GM21390 (cell line): ENCODE measurements around the gene TNFSF18.
"Not testable (repeated sequence)": the region's sequence is repeated elsewhere in the genome, so short reads cannot be mapped to it uniquely, and the experiment has no call there.

Experiments
- ATAC-seq: cut with Tn5 transposase; IDR thresholded peaks from one replicate; pipeline ENCODE4 v1.9.1; 2021; ENCODE audit not compliant: unreplicated experiment

Gene TNFSF18

GRCh38 chr1:173050865-173051264 lies at the start of gene TNFSF18:
TSS of gene TNFSF18 (minus strand) at chr1:173050941. CDS start at chr1:173050896, 45 bp downstream.
- ATAC-seq, result no peak

- ATAC-seq, result no peak
Observed at GRCh38 chr1:173099166-173099565, 48.4 kb upstream of the TNFSF18 start.

GRCh38 chr1:173098117-173098516 lies 47.4 kb upstream of the TNFSF18 start:
- no peak for ATAC-seq

- ATAC-seq, result no peak
Observed at GRCh38 chr1:173097001-173097400, 46.3 kb upstream of the TNFSF18 start.

GRCh38 chr1:173095632-173096031 lies 44.9 kb upstream of the TNFSF18 start:
- ATAC-seq, result no peak

GRCh38 chr1:173094541-173094940 lies 43.8 kb upstream of the TNFSF18 start:
- no peak for ATAC-seq

GRCh38 chr1:173093691-173094445 lies 43.1 kb upstream of the TNFSF18 start:
- ATAC-seq, result no peak

GRCh38 chr1:173084292-173084691 lies 33.6 kb upstream of the TNFSF18 start:
- no peak for ATAC-seq

- no peak for ATAC-seq
Observed at GRCh38 chr1:173082913-173083312, 32.2 kb upstream of the TNFSF18 start.

- not testable (repeated sequence) for ATAC-seq
Observed at GRCh38 chr1:173074217-173074616, 23.5 kb upstream of the TNFSF18 start.

- ATAC-seq, result no peak
Observed at GRCh38 chr1:173064011-173064410, 13.3 kb upstream of the TNFSF18 start.

- ATAC-seq, result no peak
Observed at GRCh38 chr1:173063171-173063570, 12.4 kb upstream of the TNFSF18 start.

- ATAC-seq, result no peak
Observed at GRCh38 chr1:173062150-173062938, 11.6 kb upstream of the TNFSF18 start.

GRCh38 chr1:173058556-173058955 lies 7.8 kb upstream of the TNFSF18 start:
- no peak for ATAC-seq

- no peak for ATAC-seq
Observed at GRCh38 chr1:173057984-173058383, 7.2 kb upstream of the TNFSF18 start.

- no peak for ATAC-seq
Observed at GRCh38 chr1:173056365-173056764, 5.6 kb upstream of the TNFSF18 start.

- no peak for ATAC-seq
Observed at GRCh38 chr1:173052681-173053196, 2.0 kb upstream of the TNFSF18 start.

- ATAC-seq, result no peak
Observed at GRCh38 chr1:173049322-173049633, 1.5 kb downstream of the TNFSF18 start.

GRCh38 chr1:173048621-173049321 lies 2.0 kb downstream of the TNFSF18 start:
- ATAC-seq, result no peak

GRCh38 chr1:173044656-173045055 lies 6.1 kb downstream of the TNFSF18 start:
- no peak for ATAC-seq

- no peak for ATAC-seq
Observed at GRCh38 chr1:173043253-173043652, 7.5 kb downstream of the TNFSF18 start.

GRCh38 chr1:173042806-173043205 lies 7.9 kb downstream of the TNFSF18 start:
- ATAC-seq, result no peak
